Measurements from ENCODE around the gene EFHC1.

DNA sequence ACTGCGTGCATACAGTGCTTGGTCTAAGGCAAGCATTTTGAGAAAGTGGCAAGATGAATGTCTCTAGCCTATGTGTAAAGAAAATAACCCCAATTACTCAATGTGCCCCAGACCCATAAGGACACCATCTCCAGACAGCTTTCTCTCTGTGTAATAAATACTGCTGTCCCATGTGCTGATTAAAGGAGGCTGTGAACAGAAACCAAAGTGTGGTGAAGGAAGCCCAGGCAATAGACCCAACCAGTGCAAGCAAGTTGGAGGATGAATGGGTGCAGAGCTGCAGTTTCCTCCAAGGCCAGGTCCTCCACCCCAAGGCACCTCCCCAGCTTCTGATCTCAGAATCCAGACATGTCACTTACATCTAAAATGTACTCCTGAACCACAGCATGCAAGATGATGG is 96.1 kb downstream of the EFHC1 start:
- TF ChIP-seq CTCF (IDR thresholded peaks at IDR 0.05) (no peak), POLR2A (IDR thresholded peaks at IDR 0.05) (no peak)
